Panc1 (cell line): ENCODE measurements around the gene MIER2. TPM values are rescaled to one million over a fixed set of nuclear protein-coding genes. Genes with fewer than 3 reads are reported as not detected.
A peak's percentile ranks its signal among the peaks of the same experiment; 100 is the strongest.

Experiments used
- ATAC-seq: fragments of 200-7000 bp; cut with Tn5 transposase; 2 replicates; pipeline ENCODE4 v1.9.1; 2020; ENCODE audit warnings: mild to moderate bottlenecking, moderate library complexity
- BruUV-seq: library from RNA; stranded (reverse); fragments of 400-500 nt; replicated peaks from 2 replicates; lab custom pipeline; 2021; lab: Mats Ljungman, UMichigan
- CTCF ChIA-PET: fragments of 300-600 bp; sonication (Branson Sonifier 250); formaldehyde crosslinking; loops from one replicate; lab custom pipeline; 2022; ENCODE audit warnings: antibody characterized with exemption; lab: Charles Lee
- POLR2A ChIA-PET: fragments of 300-600 bp; sonication (Branson Sonifier 250); formaldehyde crosslinking; loops from one replicate; lab custom pipeline; 2022; ENCODE audit warnings: antibody characterized with exemption; lab: Charles Lee
- DNase-seq: peaks from one replicate; pipeline ENCODE4 v3.0.0-alpha.2; 2010; ENCODE audit warnings: low read depth, low spot score
- H3K27ac ChIP-seq: 2 replicates; pipeline ENCODE4 v1.5.1; 2011; ENCODE audit warnings: mild to moderate bottlenecking, low read length, inconsistent platforms
- H3K27me3 ChIP-seq: fragments of 200-500 bp; sonication (Bioruptor generic); 2 replicates; pipeline ENCODE4 v1.6.0; 2014; ENCODE audit warnings: low read length, inconsistent platforms; ENCODE audit not compliant: control insufficient read depth, insufficient read depth
- H3K36me3 ChIP-seq: fragments of 200-500 bp; sonication (Bioruptor generic); 2 replicates; pipeline ENCODE4 v1.5.1; 2014; ENCODE audit warnings: inconsistent platforms, mild to moderate bottlenecking, low read length, moderate library complexity; ENCODE audit not compliant: control insufficient read depth, insufficient read depth
- H3K4me1 ChIP-seq: 2 replicates; pipeline ENCODE4 v1.5.1; 2011; ENCODE audit warnings: inconsistent platforms, mild to moderate bottlenecking, low read length, moderate library complexity; ENCODE audit not compliant: control insufficient read depth, insufficient read depth
- H3K4me3 ChIP-seq, 2 experiments: 2 replicates each; pipeline ENCODE4 v1.5.1; 2011 to 2012; ENCODE audit warnings: low read depth in 2 of 2, low read length in 2 of 2, mild to moderate bottlenecking in 2 of 2, inconsistent platforms in 1 of 2, moderate library complexity in 1 of 2
- H3K9me3 ChIP-seq: fragments of 200-500 bp; sonication (Bioruptor generic); 2 replicates; pipeline ENCODE4 v1.5.1; 2014; ENCODE audit warnings: low read depth, mild to moderate bottlenecking, inconsistent platforms, low read length, moderate library complexity; ENCODE audit not compliant: control insufficient read depth, insufficient read depth
- POLR2AphosphoS5 ChIP-seq: IDR thresholded peaks from 2 replicates; pipeline ENCODE4 v1.6.1; 2012; ENCODE audit warnings: mild to moderate bottlenecking, low read depth, low read length, moderate library complexity
- SIN3A ChIP-seq: IDR thresholded peaks from 2 replicates; pipeline ENCODE4 v1.6.1; 2012; ENCODE audit warnings: low read depth, mild to moderate bottlenecking, low read length, moderate library complexity, borderline replicate concordance; ENCODE audit not compliant: insufficient read depth
- in situ Hi-C: cut with HindIII; loops from 2 replicates; pipeline ENCODE4 v1.10.0; 2016; ENCODE audit warnings: low sequenced_read_pairs, low pct_unique_long_range_greater_than_20kb
- intact Hi-C: fragments of 100-400 bp; cut with micrococcal nuclease; formaldehyde crosslinking; loops from one replicate; pipeline ENCODE4 v1.10.0; 2022; ENCODE audit not compliant: unreplicated experiment
- total RNA-seq: library from RNA; stranded (reverse); gene quantifications from one replicate; pipeline ENCODE4 v1.2.1, GENCODE V29; 2021; ENCODE audit not compliant: unreplicated experiment
- TF ChIP-seq, protein P1 (sequence below): fragments of 450-650 bp; IDR thresholded peaks from 2 replicates; pipeline ENCODE4 v1.5.1; 2017; ENCODE audit warnings: mild to moderate bottlenecking
- TF ChIP-seq, protein P2 (sequence below), 2 experiments: IDR thresholded peaks; 2 replicates each; pipeline ENCODE4 v1.6.1; 2011 to 2012; ENCODE audit warnings: low read depth in 2 of 2, control low read depth in 1 of 2, low read length in 1 of 2, mild to moderate bottlenecking in 1 of 2, moderate library complexity in 1 of 2; ENCODE audit not compliant: insufficient read depth in 1 of 2

The MIER2 gene
- total RNA-seq, 1 experiment from 2014 or later = 32.1 TPM

DNA sequence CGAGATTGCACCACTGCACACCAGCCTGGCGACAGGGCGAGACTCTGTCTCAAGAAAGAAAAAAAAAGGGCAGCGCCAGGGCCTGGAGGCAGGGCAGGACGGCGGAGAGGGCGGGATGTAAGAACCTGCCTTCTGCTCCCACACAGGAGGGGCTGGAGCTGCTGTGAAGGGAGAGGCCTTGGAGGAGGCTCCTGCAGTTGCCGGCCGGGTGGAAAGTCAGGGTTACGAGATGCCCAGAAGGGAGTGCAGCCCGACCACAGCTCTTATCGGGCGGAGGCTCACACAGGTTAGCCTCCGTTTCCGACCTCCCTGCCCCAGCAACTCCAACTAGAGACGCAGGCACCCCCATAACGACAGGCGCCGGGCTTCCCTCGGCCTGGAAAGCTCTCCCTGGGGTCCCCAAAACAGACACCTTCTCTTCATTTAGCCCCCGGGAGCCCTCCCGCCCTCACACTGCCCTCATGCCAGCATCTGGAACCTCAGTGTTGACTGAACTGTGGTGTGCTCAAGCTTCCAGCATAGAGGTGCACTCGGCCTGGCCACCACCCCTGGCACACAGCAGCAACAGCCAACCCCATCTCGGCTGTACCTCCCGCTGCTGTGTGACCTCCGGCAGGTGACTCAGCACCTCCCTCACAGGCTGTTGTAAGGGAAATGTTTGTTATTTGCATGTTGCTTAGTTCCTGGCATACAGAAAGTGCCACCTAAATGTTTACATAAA, 54.8 kb downstream of the MIER2 start:
- no TSS peak for BruUV-seq
- Histone ChIP-seq H3K27me3 (no peaks in the 10 kb centered on the region), H3K4me1 (peaks cover 7% of the 10 kb centered on the region), H3K4me3 (peak overlapping the region; percentile 54 to 80), H3K9me3 (no peaks in the 10 kb centered on the region), H3K27ac (peak overlapping the region; percentile 90), H3K36me3 (no peaks in the 10 kb centered on the region; the same call in 1 of the 2 replicates)
- DNase-seq (no peak), ATAC-seq (peak; percentile 83)
- intact Hi-C loops (no loop called here), in situ Hi-C loops (no loop called here)
- TF ChIP-seq POLR2AphosphoS5 (peak; percentile 30; the same call in 1 of the 2 replicates), SIN3A (no peak)
- TF ChIP-seq, protein P1, sequence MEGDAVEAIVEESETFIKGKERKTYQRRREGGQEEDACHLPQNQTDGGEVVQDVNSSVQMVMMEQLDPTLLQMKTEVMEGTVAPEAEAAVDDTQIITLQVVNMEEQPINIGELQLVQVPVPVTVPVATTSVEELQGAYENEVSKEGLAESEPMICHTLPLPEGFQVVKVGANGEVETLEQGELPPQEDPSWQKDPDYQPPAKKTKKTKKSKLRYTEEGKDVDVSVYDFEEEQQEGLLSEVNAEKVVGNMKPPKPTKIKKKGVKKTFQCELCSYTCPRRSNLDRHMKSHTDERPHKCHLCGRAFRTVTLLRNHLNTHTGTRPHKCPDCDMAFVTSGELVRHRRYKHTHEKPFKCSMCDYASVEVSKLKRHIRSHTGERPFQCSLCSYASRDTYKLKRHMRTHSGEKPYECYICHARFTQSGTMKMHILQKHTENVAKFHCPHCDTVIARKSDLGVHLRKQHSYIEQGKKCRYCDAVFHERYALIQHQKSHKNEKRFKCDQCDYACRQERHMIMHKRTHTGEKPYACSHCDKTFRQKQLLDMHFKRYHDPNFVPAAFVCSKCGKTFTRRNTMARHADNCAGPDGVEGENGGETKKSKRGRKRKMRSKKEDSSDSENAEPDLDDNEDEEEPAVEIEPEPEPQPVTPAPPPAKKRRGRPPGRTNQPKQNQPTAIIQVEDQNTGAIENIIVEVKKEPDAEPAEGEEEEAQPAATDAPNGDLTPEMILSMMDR = no peak
- TF ChIP-seq, protein P2, sequence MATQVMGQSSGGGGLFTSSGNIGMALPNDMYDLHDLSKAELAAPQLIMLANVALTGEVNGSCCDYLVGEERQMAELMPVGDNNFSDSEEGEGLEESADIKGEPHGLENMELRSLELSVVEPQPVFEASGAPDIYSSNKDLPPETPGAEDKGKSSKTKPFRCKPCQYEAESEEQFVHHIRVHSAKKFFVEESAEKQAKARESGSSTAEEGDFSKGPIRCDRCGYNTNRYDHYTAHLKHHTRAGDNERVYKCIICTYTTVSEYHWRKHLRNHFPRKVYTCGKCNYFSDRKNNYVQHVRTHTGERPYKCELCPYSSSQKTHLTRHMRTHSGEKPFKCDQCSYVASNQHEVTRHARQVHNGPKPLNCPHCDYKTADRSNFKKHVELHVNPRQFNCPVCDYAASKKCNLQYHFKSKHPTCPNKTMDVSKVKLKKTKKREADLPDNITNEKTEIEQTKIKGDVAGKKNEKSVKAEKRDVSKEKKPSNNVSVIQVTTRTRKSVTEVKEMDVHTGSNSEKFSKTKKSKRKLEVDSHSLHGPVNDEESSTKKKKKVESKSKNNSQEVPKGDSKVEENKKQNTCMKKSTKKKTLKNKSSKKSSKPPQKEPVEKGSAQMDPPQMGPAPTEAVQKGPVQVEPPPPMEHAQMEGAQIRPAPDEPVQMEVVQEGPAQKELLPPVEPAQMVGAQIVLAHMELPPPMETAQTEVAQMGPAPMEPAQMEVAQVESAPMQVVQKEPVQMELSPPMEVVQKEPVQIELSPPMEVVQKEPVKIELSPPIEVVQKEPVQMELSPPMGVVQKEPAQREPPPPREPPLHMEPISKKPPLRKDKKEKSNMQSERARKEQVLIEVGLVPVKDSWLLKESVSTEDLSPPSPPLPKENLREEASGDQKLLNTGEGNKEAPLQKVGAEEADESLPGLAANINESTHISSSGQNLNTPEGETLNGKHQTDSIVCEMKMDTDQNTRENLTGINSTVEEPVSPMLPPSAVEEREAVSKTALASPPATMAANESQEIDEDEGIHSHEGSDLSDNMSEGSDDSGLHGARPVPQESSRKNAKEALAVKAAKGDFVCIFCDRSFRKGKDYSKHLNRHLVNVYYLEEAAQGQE (IDR thresholded peaks at IDR 0.05; ENCODE audit: insufficient read depth in 1 of 2, low read depth in 2 of 2, low read length in 1 of 2) = no peak
- CTCF ChIA-PET = no interaction called here
- POLR2A ChIA-PET = no interaction called here

DNA sequence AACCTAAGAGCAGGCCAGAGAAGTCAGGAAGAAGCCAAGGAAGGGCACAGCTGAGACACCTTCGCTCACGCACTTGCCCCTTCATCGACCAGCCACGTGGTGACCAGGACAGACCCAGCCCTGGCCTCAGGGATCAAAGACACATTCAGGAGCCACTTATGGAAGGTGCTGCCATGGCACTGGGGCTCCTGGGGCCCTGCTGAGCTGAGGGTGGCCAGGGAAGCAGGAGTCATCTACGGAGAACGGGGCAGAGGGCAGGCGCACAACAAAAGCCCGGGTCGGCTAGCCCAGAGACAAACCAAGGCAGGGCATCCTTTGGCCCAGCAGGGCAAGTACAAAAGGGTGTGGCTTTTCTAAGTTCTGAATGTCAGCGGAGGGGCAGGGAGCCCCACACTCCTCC, 55.7 kb downstream of the MIER2 start:
- H3K4me1 ChIP-seq = peaks cover 7% of the 10 kb centered on the region
- TF ChIP-seq, protein P1 = no peak
- in situ Hi-C loops = no loop called here
- no peaks in the 10 kb centered on the region for H3K9me3 ChIP-seq
- H3K36me3 ChIP-seq = no peaks in the 10 kb centered on the region; the same call in 1 of the 2 replicates
- H3K27ac ChIP-seq = peak overlapping the region; percentile 90
- H3K27me3 ChIP-seq = no peaks in the 10 kb centered on the region
- peak overlapping the region; percentile 54 to 80; a peak in 3 of 4 replicates for H3K4me3 ChIP-seq
- ChIA-PET POLR2A (no interaction called here), CTCF (no interaction called here)
- no TSS peak for BruUV-seq
- ATAC-seq (no peak), DNase-seq (no peak)
- intact Hi-C loops = no loop called here
